HG02973 (cell line): ENCODE results near the gene UBN2.

Source experiments
- ATAC-seq: cut with Tn5 transposase; IDR thresholded peaks from one replicate; pipeline ENCODE4 v1.9.1; 2021; ENCODE audit warnings: moderate library complexity; ENCODE audit not compliant: unreplicated experiment

Gene UBN2

GRCh38 chr7:139341776-139342226 is 110.8 kb downstream of the UBN2 start:
- no peak for ATAC-seq

GRCh38 chr7:139345042-139345441 is 114.0 kb downstream of the UBN2 start:
- no peak for ATAC-seq

- no peak for ATAC-seq
These were observed 120.0 kb downstream of the UBN2 start for GRCh38 chr7:139351027-139351426.

GRCh38 chr7:139354729-139355128 is 123.7 kb downstream of the UBN2 start:
- ATAC-seq, result no peak

GRCh38 chr7:139355320-139355719 is 124.3 kb downstream of the UBN2 start:
- no peak for ATAC-seq
